Stimulated activated CD4-positive, alpha-beta T cell treated with anti-CD3 and anti-CD28 coated beads, Interleukin-4, amount 100 ng/mL, for 24 hours (primary cell): Measurements from ENCODE around the gene SH3BP4.
"Not testable (repeated sequence)": the region's sequence is repeated elsewhere in the genome, so short reads cannot be mapped to it uniquely, and the experiment has no call there.

Source experiments
- DNase-seq: peaks from one replicate; pipeline ENCODE4 v3.0.0-alpha.2; 2020

Gene SH3BP4

GRCh38 chr2:234999740-235000425 is 48.1 kb downstream of the SH3BP4 start:
- no peak for DNase-seq

GRCh38 chr2:235000426-235001236 is 48.8 kb downstream of the SH3BP4 start:
- DNase-seq, result no peak

GRCh38 chr2:235001237-235002133 is 49.7 kb downstream of the SH3BP4 start:
- DNase-seq, result no peak

- no peak for DNase-seq
Measured at GRCh38 chr2:235002198-235003095, 50.6 kb downstream of the SH3BP4 start.

GRCh38 chr2:235003096-235003775 is 51.4 kb downstream of the SH3BP4 start:
- DNase-seq, result no peak

GRCh38 chr2:235004329-235004903 is 52.6 kb downstream of the SH3BP4 start:
- no peak for DNase-seq

GRCh38 chr2:235005023-235005422 is 53.2 kb downstream of the SH3BP4 start:
- no peak for DNase-seq

GRCh38 chr2:235005603-235006259 is 53.9 kb downstream of the SH3BP4 start:
- no peak for DNase-seq

GRCh38 chr2:235006461-235006860 is 54.6 kb downstream of the SH3BP4 start:
- no peak for DNase-seq

GRCh38 chr2:235006986-235007385 is 55.2 kb downstream of the SH3BP4 start:
- no peak for DNase-seq

- DNase-seq, result no peak
Measured at GRCh38 chr2:235007664-235008457, 56.0 kb downstream of the SH3BP4 start.

- DNase-seq, result no peak
Measured at GRCh38 chr2:235008584-235009044, 56.8 kb downstream of the SH3BP4 start.

GRCh38 chr2:235009081-235009480 is 57.3 kb downstream of the SH3BP4 start:
- DNase-seq, result no peak

GRCh38 chr2:235010117-235010714 is 58.4 kb downstream of the SH3BP4 start:
- no peak for DNase-seq

- DNase-seq, result no peak
Measured at GRCh38 chr2:235011607-235011928, 59.8 kb downstream of the SH3BP4 start.

GRCh38 chr2:235011929-235012631 is 60.3 kb downstream of the SH3BP4 start:
- no peak for DNase-seq

- DNase-seq, result no peak
Measured at GRCh38 chr2:235017441-235017840, 65.6 kb downstream of the SH3BP4 start.

- no peak for DNase-seq
Measured at GRCh38 chr2:235018838-235019237, 67.0 kb downstream of the SH3BP4 start.

- not testable (repeated sequence) for DNase-seq
Measured at GRCh38 chr2:235020141-235020540, 68.3 kb downstream of the SH3BP4 start.
